NCI-H82 treated with DMSO at 0.1 percent for 48 hours (cell line): ENCODE measurements around the gene IKZF3.
"Not testable (repeated sequence)": the region's sequence is repeated elsewhere in the genome, so short reads cannot be mapped to it uniquely, and the experiment has no call there.

Source experiments
- DNase-seq: peaks from one replicate; lab custom pipeline; 2025; ENCODE audit not compliant: unreplicated experiment; lab: John Stamatoyannopoulos, UW

The IKZF3 gene

DNA sequence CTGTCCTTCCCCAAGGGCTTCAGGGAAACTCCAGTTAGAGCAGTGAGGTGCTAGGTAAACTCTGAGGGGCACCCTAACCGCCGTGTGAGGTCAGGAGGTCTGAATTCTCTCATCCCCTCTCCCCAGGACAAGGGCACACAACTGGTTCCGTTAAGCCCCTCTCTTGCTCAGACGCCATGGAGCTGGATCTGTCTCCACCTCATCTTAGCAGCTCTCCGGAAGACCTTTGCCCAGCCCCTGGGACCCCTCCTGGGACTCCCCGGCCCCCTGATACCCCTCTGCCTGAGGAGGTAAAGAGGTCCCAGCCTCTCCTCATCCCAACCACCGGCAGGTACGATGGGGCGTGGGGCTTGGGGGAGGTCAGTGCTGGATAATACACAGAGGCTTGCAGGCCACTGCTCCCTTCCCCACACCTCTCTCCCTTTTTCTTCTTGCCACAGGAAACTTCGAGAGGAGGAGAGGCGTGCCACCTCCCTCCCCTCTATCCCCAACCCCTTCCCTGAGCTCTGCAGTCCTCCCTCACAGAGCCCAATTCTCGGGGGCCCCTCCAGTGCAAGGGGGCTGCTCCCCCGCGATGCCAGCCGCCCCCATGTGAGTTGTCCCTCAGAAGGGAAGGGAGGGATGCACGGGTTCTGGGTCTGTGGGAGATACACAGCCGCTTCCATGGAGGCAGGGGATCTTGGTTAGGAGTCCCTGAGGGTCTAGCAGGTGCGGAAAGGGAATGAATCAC lies 121.8 kb downstream of the IKZF3 start:
- DNase-seq, result no peak

DNA sequence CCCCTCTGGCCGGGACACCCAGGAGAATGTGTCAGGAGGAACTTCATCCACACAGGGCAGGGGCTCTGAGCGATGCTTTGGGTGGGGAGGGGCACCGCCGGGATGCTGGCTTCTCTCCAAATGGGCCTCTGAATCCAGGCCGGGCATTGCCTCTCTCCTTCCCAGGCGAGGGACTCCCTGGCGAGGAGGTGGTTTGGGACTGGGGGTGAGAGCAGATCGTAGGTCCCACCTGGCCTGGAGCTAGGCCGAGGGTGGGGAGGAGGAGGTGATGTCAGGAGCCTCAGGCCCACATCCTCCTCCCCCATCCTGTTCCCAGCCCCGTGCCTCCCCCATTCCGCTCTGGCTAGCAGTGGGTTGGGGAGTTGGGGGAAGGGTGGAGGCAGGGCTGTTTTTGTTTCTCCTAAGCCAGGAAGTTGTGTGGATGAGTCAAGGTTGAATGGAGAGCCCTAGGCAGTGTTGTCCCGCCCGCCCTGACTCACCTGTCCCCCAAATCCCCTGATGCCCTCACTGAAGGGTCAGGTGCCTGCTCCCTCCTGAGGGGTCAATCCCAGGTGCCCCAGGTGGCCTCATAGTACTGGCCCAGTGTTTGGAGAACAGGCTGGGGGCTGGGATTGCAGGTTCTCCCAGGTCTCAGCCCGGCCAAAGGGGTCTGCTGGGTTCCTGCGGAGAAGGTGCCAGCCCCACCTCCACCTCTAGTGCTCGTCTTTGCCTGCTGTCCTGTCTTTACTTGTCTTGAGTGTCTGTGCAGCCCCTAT lies 123.6 kb downstream of the IKZF3 start:
- DNase-seq, result no peak

DNA sequence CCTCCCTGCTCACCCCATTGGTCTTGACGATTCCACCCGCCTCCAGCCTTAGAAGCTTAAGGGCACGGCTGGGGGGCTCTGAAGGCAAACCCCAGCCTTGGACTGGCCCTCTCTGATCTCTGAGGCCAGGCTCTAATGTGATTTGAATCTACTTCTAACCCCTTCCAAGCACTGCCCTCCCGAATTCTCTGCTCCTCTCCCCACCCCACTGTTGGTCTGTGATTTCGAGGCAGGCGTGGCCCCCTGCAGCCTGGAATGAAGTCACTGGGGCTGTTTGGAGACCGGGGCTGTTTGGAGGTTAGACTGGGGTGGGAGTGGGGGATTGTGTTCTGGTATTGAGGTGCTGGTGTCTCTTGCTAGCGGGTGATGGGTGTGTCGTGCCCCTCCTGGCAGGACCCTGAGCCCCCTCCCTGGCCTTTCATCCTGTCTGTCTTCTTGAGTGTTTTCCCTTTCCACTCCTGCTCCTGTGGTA lies 124.2 kb downstream of the IKZF3 start:
- DNase-seq, result no peak

DNA sequence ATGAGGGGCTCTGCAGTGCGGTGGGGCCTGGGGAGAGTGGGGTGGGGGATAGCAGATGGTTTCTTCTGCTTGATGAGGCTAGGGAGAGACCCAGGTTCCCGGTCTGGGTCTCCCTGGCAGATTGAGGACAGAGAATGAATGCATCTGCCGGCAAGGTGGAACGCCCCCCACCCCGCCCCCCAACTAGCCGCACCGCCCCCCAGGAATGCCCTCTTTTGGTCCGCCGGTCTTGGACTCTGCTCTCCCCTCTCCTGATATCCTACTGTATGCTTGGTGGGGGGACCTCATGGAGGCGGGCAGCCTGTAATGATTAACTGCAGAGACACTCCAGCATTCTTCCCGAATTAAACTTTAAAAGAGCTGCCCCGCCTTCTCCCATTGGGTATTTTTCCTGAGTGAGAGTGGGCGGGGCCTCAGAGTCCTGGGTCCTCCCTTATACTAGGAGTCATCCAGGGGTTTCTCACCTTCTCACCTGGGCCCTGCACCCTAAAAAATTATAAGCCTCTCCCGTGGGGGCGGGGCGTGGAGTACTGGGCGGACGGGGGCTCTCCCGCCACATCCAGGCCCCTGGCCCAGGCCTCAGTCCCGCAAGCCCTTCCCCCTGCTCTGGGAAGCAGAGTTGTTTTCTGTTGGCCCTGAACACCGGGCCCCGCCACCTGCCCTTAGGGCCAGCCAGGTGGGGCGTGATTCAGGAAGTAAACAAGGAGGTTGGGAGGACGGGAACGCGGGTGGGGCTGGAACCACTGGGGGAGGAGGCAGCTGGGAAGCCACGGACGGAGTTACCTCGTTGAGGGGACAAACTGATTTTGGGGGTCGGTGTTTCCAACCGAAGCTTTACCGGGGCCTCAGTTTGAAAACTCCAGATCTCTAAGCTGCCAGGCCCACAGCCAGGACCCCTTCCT lies 124.9 kb downstream of the IKZF3 start:
- no peak for DNase-seq

DNA sequence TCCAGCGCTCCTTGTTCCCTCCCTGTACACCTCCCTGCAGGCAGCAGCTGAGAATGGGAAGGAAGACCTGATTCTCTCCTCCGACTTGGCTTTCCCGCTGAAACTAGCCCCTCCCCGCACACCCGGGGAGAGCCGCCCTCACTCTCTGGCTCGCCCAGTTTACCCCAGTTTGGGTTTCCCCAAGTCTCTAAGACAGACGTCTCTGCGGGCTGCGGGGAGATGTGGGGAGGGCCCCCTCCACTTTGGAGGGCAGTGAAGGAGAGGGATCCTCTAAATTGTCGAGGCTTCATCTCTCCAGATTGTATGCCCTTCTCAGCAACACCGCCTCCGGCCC lies 125.6 kb downstream of the IKZF3 start:
- DNase-seq, result no peak

DNA sequence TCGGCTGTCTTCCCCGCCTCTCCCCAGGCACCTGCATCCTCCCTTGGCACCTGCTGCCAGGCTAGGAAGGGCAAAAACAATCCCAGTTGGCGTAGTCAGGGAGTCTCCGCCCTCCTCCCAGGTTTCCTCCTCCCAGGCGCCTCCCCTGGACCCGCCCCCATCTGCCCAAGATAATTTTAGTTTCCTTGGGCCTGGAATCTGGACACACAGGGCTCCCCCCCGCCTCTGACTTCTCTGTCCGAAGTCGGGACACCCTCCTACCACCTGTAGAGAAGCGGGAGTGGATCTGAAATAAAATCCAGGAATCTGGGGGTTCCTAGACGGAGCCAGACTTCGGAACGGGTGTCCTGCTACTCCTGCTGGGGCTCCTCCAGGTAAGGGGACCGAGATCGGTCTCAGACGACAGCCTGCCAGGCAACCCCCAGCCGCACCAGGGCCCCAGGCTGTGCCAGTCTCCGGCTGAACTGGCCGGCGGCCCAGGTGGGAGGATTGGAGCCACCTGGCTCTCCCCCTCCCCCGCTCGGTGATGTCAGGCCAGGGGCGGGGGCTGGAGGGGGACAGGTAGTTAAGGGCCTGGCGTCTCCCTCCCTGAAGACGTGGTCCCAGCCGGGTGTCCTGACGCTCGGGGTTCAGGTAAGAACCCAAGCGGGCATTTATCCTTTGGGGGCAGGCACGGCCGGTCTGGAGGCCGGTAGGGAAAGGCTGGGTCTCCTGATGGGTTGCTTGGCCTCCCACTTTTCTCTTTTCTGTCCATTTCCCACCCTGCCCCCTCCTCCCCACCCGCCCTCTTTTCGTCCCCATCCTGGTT lies 126.1 kb downstream of the IKZF3 start, which contains the start of gene GRB7:
Gene GRB7 (plus strand): TSS at position 179 of the 808 bp plus-strand sequence. CDS start 4,364 bp downstream, outside the sequence.
- DNase-seq, result no peak

DNA sequence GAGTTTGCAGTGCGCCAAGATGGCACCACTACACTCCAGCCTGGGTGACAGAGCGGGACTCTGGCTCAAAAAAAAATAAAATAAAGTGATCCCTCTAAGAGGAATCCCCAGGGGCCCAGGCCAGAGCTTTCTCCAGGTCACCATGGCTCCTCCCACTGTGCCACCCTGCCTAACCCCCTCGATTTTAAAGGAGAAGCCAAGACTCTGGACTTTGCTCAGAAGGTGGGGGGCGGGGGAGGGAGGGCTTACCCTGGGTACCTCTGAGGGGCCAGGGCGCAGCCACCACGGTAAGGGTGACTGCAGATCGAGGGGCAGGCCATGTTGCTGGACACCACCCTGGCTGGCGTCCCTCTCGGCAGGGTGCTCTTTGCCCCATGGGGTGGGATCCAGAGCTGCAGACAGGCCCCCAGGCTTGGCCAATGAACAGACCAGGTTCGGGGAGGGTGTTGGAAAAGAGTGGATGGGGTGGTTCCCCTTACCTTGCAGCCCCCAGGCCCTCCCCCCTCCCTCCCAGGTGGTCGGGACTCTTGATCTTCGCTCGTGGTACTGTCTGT lies 126.8 kb downstream of the IKZF3 start:
- no peak for DNase-seq

DNA sequence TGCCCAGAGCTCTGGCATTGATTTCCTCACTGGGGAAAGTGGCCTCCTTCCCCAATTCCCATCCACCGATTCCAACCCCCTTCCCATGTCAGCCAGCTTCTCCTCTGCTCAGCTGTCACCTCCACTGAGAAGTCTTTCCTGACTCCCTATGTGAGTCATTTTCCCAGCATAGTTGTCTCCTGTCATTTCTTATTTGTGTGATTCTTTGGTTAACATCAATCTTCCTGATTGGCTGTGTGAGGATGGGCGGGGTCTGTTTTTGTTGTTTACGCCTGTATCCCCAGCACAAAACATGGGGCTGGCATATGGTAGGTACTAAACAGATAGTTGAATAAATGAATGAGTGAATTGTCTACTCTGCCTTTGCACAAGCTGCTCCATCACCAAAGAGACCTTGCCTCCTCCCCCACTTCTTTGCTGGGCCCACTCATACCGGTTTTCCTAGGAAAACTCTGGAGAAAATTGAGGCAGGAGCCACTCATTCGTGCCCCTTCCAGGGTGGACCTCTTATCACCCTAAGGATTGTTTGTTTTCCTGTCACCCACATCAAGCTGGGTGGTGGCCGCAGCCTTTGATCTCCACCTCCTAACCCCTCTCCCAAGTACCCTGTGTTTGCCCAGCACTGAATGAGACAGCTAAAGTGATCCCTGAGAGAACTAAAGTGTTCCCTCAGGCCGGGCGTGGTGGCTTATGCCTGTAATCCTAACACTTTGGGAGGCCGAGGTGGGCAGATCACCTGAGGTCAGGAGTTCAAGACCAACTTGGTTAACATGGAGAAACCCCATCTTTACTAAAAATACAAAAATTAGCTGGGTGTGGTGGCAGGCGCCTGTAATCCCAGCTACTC lies 127.6 kb downstream of the IKZF3 start:
- no peak for DNase-seq

DNA sequence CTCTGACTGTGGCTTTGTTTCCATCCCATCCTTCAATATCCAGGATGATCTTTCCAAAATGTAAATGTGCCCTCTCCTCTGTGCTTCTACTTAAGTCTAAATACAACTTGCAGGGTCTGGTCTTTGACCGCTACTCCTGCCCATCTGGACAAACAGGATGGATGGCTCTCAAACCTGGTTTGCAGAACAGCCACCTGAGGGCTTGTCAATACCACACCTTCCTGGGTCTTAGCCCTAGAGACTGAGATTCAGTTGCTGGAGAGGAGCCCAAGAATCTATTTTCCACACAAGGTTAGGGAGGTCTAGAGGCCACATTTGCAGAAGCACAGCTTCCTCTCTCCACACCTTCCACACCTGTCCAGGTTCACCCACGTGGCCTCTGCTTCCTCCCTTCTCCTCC lies 128.2 kb downstream of the IKZF3 start:
- no peak for DNase-seq

DNA sequence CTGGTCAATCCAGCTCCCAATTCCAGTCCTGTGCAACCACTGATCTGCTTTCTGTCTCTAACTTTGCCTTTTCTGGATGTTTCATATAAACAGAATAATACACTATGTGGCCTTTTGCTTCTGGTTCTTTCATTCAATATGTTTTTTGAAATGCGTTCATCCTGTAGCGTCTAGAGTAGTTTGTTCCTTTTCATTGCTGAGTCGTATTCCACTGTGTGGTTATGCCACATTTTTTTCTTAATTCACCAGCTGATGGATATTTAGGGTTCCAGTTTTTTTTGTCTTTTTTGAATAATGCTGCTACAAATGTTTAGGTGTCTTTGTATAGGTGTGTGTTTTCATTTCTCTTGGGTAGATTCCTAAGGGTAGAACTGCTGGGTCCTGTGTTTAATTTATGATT lies 131.5 kb downstream of the IKZF3 start:
- DNase-seq, result no peak

DNA sequence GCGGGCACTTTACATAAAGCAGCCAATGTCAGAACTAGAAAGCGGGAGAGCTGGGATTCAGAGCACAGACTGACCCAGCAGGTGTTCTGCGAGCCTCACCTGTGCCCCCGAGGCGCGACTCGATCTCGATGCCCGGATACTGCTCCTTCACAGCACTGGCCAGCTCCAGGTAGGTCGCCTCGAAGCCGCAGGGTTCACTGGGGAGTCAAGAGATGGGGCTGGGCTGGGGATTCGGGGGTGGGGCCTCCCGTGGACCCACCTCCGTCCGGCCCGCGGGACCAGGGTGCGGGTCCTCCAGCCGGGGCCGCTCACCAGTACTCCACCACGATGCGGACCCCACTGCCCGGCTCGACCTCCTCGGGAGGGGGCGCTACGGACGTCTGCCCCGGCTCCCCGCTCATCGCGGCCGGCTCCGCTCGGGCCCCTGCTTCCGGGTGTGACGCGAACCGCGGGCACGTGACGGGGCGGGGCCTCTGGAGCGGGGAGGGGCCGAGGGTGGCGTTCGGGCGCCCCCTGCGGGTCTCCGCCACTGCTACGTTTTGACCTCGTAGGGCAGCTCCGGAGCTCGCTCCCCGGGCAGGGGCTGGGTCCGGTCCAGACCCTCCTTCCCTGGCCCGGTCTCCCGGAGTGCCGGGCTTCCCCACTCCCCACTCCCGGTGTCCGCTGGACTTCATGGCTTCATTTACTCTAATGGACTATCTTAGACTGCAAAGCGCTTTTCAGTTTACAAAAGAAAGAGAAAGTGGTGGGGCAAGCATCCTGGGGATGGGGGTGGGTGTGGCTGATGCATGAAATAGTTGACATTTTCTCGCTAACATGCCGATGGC lies 133.8 kb downstream of the IKZF3 start, which contains the start of gene MIEN1:
Gene MIEN1 (minus strand): TSS at position 438 of the 827 bp plus-strand sequence. CDS start 37 bp downstream, at position 401.
- peak; percentile 50 for DNase-seq

DNA sequence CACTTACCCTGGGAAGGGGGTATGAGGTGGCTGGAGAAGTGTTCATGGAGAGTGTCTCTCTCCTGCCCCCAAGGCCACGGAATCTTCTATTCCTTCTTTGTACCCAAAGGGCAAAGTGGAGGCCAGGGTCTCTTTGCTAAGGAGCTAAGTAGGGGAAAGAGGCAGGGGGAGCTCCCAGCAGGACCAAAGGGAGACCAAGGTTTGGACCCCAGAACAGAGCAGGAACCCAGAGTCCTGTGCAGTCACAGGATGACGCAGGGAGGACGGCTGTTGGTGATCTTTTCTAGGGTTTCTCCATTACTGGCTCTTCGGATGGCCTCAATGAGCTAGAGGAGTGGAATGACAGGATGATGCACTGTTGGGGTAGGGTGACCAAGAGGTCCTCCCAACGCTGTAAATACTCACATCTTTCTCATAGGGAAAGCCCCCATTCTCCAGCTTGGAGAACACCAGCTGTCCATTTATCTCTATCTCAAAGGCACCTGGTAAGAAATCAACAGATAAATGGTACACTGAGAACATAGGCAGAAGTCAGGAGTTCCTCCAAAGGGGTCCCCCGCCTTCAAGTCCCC lies 134.7 kb downstream of the IKZF3 start:
- DNase-seq, result no peak

DNA sequence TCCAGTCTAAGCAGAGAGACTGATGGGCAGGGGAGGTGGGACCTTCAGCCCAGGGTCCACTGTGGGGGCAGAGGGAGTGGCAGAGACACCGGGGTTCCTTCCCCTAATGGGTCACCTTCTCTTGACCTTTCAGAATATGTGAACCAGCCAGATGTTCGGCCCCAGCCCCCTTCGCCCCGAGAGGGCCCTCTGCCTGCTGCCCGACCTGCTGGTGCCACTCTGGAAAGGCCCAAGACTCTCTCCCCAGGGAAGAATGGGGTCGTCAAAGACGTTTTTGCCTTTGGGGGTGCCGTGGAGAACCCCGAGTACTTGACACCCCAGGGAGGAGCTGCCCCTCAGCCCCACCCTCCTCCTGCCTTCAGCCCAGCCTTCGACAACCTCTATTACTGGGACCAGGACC lies 136.6 kb downstream of the IKZF3 start:
- no peak for DNase-seq

DNA sequence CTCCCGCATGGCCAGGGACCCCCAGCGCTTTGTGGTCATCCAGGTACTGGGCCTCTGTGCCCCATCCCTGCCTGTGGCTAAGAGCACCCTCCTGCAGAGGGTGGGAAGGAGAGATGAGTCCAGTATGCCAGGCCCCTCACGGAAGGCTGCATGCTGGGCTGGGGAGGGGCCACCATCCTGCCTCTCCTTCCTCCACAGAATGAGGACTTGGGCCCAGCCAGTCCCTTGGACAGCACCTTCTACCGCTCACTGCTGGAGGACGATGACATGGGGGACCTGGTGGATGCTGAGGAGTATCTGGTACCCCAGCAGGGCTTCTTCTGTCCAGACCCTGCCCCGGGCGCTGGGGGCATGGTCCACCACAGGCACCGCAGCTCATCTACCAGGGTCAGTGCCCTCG lies 137.5 kb downstream of the IKZF3 start:
- DNase-seq, result no peak

DNA sequence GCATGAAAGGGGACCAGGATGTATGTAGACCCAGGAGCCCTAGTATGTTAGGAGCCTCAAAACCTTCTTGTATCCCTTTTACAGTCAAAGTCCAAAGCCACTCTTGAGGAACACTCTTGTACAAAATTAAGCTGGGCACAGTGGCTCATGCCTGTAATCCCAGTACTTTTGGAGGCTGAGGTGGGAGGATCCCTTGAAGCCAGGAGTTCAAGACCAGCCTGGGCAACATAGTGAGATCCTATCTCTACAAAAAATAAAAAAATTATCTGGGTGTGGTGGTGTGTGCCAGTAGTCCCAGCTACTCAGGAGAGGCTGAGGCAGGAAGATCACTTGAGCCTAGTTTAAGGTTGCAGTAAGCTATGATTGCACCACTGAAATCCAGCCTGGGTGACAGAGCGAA lies 138.2 kb downstream of the IKZF3 start:
- not testable (repeated sequence) for DNase-seq

DNA sequence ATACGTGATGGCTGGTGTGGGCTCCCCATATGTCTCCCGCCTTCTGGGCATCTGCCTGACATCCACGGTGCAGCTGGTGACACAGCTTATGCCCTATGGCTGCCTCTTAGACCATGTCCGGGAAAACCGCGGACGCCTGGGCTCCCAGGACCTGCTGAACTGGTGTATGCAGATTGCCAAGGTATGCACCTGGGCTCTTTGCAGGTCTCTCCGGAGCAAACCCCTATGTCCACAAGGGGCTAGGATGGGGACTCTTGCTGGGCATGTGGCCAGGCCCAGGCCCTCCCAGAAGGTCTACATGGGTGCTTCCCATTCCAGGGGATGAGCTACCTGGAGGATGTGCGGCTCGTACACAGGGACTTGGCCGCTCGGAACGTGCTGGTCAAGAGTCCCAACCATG lies 139.4 kb downstream of the IKZF3 start:
- DNase-seq, result no peak

DNA sequence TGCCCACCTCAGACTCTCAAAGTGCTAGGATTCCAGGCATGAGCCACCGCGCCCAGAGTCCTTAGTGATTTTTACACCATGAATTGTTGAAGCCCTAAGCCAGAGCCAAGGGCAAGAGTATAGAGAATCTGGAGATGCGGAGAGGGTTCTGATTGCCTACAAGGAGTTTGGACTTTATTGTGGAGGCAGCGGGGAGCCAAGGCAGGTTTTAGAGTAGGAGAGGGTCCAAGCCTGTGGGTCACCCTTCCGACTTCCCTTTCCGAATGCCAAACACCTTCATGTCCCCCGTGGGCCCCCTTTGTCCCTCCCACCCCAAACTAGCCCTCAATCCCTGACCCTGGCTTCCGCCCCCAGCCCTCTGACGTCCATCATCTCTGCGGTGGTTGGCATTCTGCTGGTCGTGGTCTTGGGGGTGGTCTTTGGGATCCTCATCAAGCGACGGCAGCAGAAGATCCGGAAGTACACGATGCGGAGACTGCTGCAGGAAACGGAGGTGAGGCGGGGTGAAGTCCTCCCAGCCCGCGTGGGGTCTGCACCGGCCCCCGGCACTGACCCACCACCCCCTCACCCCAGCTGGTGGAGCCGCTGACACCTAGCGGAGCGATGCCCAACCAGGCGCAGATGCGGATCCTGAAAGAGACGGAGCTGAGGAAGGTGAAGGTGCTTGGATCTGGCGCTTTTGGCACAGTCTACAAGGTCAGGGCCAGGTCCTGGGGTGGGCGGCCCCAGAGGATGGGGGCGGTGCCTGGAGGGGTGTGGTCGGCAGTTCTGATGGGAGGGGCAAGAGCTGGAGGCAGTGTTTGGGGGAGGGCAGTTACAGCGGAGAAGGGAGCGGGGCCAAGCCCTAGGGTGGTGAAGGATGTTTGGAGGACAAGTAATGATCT lies 140.9 kb downstream of the IKZF3 start:
- DNase-seq, result no peak
